Loucy (cell line): ENCODE data around the gene GRB10.

ENCODE experiments used
- H2AFZ ChIP-seq: fragments of 200-600 bp; sonication (generic); 2 replicates; pipeline ENCODE4 v1.6.0; 2016; ENCODE audit warnings: antibody characterized with exemption, mild to moderate bottlenecking, low read length, moderate library complexity
- H3F3A ChIP-seq: fragments of 200-600 bp; 2 replicates; pipeline ENCODE4 v1.6.0; 2016; ENCODE audit warnings: antibody characterized with exemption, low read depth, mild to moderate bottlenecking
- H3K27me3 ChIP-seq: fragments of 200-600 bp; sonication (generic); 2 replicates; pipeline ENCODE4 v1.6.1; 2014; ENCODE audit warnings: low read length, mild to moderate bottlenecking; ENCODE audit not compliant: insufficient read depth, poor library complexity, severe bottlenecking
- H3K36me3 ChIP-seq: fragments of 200-600 bp; sonication (generic); 2 replicates; pipeline ENCODE4 v1.6.1; 2016; ENCODE audit warnings: low read length; ENCODE audit not compliant: insufficient read depth
- H3K4me1 ChIP-seq: fragments of 200-600 bp; sonication (generic); 2 replicates; pipeline ENCODE4 v1.5.1; 2014; ENCODE audit warnings: low read length, mild to moderate bottlenecking; ENCODE audit not compliant: insufficient read depth, poor library complexity, severe bottlenecking
- H3K4me2 ChIP-seq: fragments of 200-600 bp; sonication (generic); 2 replicates; pipeline ENCODE4 v1.6.0; 2014; ENCODE audit warnings: antibody characterized with exemption, low read length, low read depth, mild to moderate bottlenecking; ENCODE audit not compliant: poor library complexity, severe bottlenecking
- H3K4me3 ChIP-seq: fragments of 200-600 bp; sonication (generic); 2 replicates; pipeline ENCODE4 v1.5.1; 2014; ENCODE audit warnings: low read length, mild to moderate bottlenecking, mixed read lengths; ENCODE audit not compliant: poor library complexity, severe bottlenecking
- H3K79me2 ChIP-seq: fragments of 200-600 bp; sonication (generic); 2 replicates; pipeline ENCODE4 v1.6.1; 2014; ENCODE audit warnings: low read length; ENCODE audit not compliant: insufficient read depth
- H3K9ac ChIP-seq: fragments of 200-600 bp; sonication (generic); 2 replicates; pipeline ENCODE4 v1.6.0; 2014; ENCODE audit warnings: mild to moderate bottlenecking, low read depth, low read length, moderate library complexity; ENCODE audit not compliant: poor library complexity, severe bottlenecking
- H3K9me2 ChIP-seq: fragments of 200-600 bp; sonication (generic); replicated peaks from 2 replicates; pipeline ENCODE4 v1.6.1; 2016; ENCODE audit warnings: low read depth, low read length, mixed read lengths
- H3K9me3 ChIP-seq: fragments of 200-600 bp; sonication (generic); 2 replicates; pipeline ENCODE4 v1.6.1; 2014; ENCODE audit warnings: mild to moderate bottlenecking, antibody characterized with exemption, low read length, low read depth; ENCODE audit not compliant: insufficient read depth
- H4K20me1 ChIP-seq: fragments of 200-600 bp; sonication (generic); 2 replicates; pipeline ENCODE4 v1.6.0; 2014; ENCODE audit warnings: antibody characterized with exemption, low read length, mild to moderate bottlenecking; ENCODE audit not compliant: insufficient read depth, poor library complexity, severe bottlenecking
- CTCF ChIP-seq: fragments of 200-600 bp; sonication (generic); conservative IDR thresholded peaks from 2 replicates; pipeline ENCODE4 v1.5.1; 2014; ENCODE audit warnings: mild to moderate bottlenecking, antibody characterized with exemption, low read length
- EZH2phosphoT487 ChIP-seq: fragments of 200-600 bp; IDR thresholded peaks from 2 replicates; pipeline ENCODE4 v1.6.1; 2018; ENCODE audit warnings: antibody characterized with exemption, mild to moderate bottlenecking, moderate library complexity, borderline replicate concordance

The GRB10 gene

GRCh38 chr7:50655490-50655889, 127.2 kb downstream of the GRB10 start:
- Histone ChIP-seq H3K4me2 (no peak overlapping the region), H3K9ac (no peak overlapping the region), H3K9me2 (no peaks in the 10 kb centered on the region), H3K36me3 (no peaks in the 10 kb centered on the region), H3K79me2 (no peaks in the 10 kb centered on the region), H4K20me1 (no peaks in the 10 kb centered on the region), H3K9me3 (no peaks in the 10 kb centered on the region), H2AFZ (no peak overlapping the region), H3F3A (no peaks in the 10 kb centered on the region), H3K4me1 (no peaks in the 10 kb centered on the region), H3K27me3 (no peaks in the 10 kb centered on the region), H3K4me3 (no peak overlapping the region)
- no peak for TF ChIP-seq CTCF

DNA sequence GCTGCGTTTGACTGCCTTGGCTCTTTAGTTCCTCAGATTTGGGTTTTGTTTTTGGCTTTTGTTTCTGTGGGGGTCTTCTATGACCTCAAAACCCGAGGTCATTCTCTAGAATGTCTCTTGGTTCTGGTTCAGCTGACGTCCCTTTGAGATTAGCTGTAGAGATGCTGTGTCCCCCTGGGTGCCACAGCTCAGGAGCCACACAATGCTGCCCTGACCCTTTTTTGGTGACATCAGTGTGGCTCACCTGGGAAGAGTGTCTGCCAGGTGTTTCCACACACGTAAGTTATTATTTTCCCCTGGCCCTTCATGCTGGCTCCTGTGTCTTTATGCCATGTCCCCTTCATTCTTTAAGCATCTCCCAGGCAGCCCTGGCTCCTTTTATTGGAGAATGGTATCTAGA, 127.7 kb downstream of the GRB10 start:
- no peak overlapping the region for H3K9ac ChIP-seq
- TF ChIP-seq EZH2phosphoT487, result no peak
- TF ChIP-seq CTCF, result no peak
- H3K4me1 ChIP-seq, result no peaks in the 10 kb centered on the region
- H4K20me1 ChIP-seq, result no peaks in the 10 kb centered on the region
- H3K79me2 ChIP-seq, result no peaks in the 10 kb centered on the region
- H3K4me2 ChIP-seq, result no peak overlapping the region
- no peaks in the 10 kb centered on the region for H3K9me2 ChIP-seq
- no peak overlapping the region for H2AFZ ChIP-seq
- no peak overlapping the region for H3K4me3 ChIP-seq
- no peaks in the 10 kb centered on the region for H3F3A ChIP-seq
- no peaks in the 10 kb centered on the region for H3K27me3 ChIP-seq
- H3K9me3 ChIP-seq, result no peaks in the 10 kb centered on the region
- H3K36me3 ChIP-seq, result no peaks in the 10 kb centered on the region

- Histone ChIP-seq H3F3A (no peaks in the 10 kb centered on the region), H3K4me3 (no peak overlapping the region), H3K4me1 (no peaks in the 10 kb centered on the region), H3K79me2 (no peaks in the 10 kb centered on the region), H3K27me3 (no peaks in the 10 kb centered on the region), H3K36me3 (no peaks in the 10 kb centered on the region), H4K20me1 (no peaks in the 10 kb centered on the region), H3K9ac (no peak overlapping the region), H3K9me2 (no peaks in the 10 kb centered on the region), H2AFZ (no peak overlapping the region), H3K4me2 (no peak overlapping the region), H3K9me3 (no peaks in the 10 kb centered on the region)
- TF ChIP-seq EZH2phosphoT487 (no peak), CTCF (no peak)
Observed at GRCh38 chr7:50653981-50654425, 128.7 kb downstream of the GRB10 start.
